Fibroblast of mammary gland (primary cell): ENCODE results near the gene BAZ2B.
A peak's percentile ranks its signal among the peaks of the same experiment; 100 is the strongest.
"Not testable (repeated sequence)": the region's sequence is repeated elsewhere in the genome, so short reads cannot be mapped to it uniquely, and the experiment has no call there.

Experiments
- DNase-seq: peaks from one replicate; pipeline ENCODE4 v3.0.0-alpha.2; 2010; ENCODE audit warnings: low read depth
- H3K4me3 ChIP-seq: 2 replicates; pipeline ENCODE4 v1.5.1; 2011; ENCODE audit warnings: low read depth, mild to moderate bottlenecking, low read length, moderate library complexity; ENCODE audit not compliant: control insufficient read depth
- TF ChIP-seq, protein P1 (sequence below): conservative IDR thresholded peaks from 2 replicates; pipeline ENCODE4 v1.5.1; 2011; ENCODE audit warnings: low read depth, low read length, inconsistent platforms; ENCODE audit not compliant: control insufficient read depth, insufficient read depth

The BAZ2B gene

DNA sequence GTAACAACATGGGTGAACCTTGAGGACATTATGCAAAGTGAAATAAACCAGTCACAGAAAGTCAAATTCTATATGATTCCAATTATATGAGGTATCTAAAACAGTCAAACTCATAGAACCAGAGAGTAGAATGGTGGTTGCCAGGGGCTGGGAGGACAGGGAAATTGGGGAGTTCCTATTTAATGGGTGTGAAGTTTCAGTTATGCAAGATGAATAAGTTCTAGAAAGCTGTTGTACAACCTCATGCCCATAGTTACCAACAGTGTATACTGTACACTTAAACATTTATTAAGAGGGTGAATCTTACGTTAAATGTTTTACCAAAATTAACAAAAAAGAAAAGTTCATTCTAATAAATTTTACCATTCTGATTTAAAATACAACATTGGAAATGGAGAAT is 237.2 kb downstream of the BAZ2B start:
- H3K4me3 ChIP-seq = no peak overlapping the region
- DNase-seq = no peak
- TF ChIP-seq, protein P1, sequence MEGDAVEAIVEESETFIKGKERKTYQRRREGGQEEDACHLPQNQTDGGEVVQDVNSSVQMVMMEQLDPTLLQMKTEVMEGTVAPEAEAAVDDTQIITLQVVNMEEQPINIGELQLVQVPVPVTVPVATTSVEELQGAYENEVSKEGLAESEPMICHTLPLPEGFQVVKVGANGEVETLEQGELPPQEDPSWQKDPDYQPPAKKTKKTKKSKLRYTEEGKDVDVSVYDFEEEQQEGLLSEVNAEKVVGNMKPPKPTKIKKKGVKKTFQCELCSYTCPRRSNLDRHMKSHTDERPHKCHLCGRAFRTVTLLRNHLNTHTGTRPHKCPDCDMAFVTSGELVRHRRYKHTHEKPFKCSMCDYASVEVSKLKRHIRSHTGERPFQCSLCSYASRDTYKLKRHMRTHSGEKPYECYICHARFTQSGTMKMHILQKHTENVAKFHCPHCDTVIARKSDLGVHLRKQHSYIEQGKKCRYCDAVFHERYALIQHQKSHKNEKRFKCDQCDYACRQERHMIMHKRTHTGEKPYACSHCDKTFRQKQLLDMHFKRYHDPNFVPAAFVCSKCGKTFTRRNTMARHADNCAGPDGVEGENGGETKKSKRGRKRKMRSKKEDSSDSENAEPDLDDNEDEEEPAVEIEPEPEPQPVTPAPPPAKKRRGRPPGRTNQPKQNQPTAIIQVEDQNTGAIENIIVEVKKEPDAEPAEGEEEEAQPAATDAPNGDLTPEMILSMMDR = no peak

DNA sequence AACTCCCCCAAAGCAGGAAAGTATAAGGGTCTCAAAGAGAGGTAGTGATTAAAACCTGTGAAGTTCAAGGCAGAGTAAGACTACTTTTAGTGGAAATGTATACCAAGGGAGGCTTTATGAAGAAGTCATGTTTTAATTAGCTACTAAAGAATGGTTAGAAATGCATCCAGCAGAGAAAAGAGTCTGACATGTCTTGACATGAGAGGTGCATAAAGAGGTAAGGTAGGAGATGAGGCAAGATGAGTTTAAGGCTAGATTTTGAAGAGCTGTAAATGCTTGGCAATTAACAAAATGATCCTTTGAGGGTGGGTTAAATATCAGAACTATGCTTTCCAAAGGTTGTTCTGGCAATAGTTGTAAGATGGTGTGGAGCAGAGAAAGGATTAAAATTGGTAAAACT is 241.1 kb downstream of the BAZ2B start:
- DNase-seq = no peak
- TF ChIP-seq, protein P1 = no peak
- H3K4me3 ChIP-seq = no peak overlapping the region

DNA sequence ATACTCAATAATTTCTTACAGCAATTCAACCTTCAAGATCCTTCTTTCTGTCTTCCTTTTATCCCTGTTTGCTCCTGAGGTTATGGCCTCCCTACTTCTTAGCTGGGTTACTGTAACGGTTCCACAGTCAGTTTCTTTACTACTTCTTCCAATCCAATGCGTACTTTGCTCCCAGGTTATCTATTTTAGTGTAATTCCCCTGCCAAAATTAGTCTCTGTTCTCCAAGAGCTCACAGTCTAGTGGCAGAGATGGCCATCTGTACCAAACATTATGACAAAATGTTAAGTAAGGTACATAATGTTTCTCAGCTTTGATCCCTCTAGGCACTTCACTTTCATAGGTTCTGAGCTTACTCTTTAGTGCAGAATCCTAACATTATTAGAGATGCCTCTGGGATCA is 244.8 kb downstream of the BAZ2B start:
- no peak overlapping the region for H3K4me3 ChIP-seq
- DNase-seq = no peak
- TF ChIP-seq, protein P1 = no peak

DNA sequence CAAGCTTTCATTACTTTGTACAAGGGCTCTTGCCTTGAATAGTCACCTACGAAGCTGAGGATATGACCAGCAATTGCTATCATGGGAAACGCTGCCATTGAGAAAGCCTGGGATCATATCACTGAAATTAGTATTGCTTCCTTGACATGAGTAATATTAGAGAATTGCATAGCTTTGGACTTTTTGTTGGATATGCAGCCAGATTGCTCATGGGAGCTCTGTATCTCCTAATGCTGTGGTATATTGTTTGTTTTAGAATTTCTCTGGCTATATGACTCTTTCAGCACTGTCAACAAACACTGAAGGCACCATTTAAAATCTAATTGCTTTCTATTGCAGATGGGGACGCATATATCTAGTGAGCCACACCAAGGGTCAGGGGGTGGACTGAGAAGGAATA is 249.8 kb downstream of the BAZ2B start:
- H3K4me3 ChIP-seq = no peak overlapping the region
- DNase-seq = no peak
- TF ChIP-seq, protein P1 = no peak

DNA sequence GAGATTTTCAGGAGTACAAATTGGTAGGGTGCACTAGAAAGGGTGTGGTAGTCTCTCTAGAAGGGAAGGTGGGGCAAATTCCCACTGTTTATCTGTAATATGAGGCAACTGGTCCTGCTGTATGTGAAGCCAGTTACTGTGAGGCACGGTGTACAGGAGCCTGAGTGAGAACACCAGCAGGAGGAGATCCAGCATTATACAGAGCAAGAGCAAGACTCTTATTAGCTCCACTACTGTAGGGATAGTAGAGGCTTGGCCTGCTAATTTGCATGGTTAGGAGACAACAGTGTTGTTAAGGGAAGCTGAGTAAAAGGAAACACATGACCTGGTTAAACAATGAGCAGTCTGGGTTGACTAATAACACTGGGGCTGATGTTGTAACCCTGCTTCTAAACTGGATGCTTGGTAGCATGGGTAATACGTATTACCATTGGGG is 253.5 kb downstream of the BAZ2B start:
- peak; percentile 68 for DNase-seq
- TF ChIP-seq, protein P1 = no peak
- no peak overlapping the region for H3K4me3 ChIP-seq

DNA sequence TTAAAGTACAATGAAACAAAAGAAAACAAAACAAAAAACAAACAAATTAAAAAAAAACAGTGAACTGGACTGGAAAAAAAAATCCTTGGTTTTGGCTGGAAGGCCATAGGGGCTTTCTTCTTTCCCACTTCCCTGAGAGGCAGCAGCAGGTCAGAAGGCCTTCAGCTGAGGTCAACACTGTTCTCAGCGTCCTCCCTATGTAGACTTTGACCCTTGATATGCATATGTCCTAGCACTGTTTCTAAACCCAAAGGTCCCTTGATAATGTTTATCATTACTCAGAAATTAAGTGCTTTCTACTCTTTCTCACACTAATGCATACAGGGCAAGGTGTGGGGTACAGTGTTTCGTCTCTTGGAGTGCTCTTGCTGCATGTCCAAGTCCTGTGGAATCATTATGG is 254.3 kb downstream of the BAZ2B start:
- DNase-seq = no peak
- H3K4me3 ChIP-seq = no peak overlapping the region
- TF ChIP-seq, protein P1 = no peak

DNA sequence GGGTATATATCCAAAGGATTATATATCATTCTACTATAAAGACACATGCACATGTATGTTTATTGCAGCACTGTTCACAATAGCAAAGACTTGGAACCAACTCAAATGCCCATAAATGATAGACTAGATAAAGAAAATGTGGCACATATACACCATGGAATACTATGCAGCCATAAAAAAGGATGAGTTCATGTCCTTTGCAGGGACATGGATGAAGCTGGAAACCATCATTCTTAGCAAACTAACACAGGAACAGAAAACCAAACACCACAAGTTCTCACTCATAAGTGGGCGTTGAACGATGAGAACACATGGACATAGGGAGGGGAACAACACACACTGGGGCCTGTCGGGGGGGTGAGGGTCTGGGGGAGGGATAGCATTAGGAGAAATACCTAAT is 254.7 kb downstream of the BAZ2B start:
- not testable (repeated sequence) for H3K4me3 ChIP-seq, DNase-seq
